Endothelial cell of umbilical vein (primary cell): ENCODE measurements around the gene SIRT5. TPM values are rescaled to one million over a fixed set of nuclear protein-coding genes. Genes with fewer than 3 reads are reported as not detected.

ENCODE experiments used
- BruUV-seq: library from RNA; stranded (reverse); fragments of 400-500 nt; replicated peaks from 2 replicates; lab custom pipeline; 2021; lab: Mats Ljungman, UMichigan
- CTCF ChIA-PET: fragments of 300-600, 350-600 bp; sonication (Branson Sonifier 250); formaldehyde crosslinking; loops from one replicate; lab custom pipeline; 2021; ENCODE audit warnings: antibody characterized with exemption, inconsistent platforms; lab: Charles Lee
- POLR2A ChIA-PET: fragments of 300-600, 350-600 bp; sonication (Branson Sonifier 250); formaldehyde crosslinking; loops from one replicate; lab custom pipeline; 2021; ENCODE audit warnings: antibody characterized with exemption, inconsistent platforms; lab: Charles Lee
- DNase-seq: peaks from one replicate; pipeline ENCODE4 v3.0.0-alpha.2; 2011; ENCODE audit warnings: low read depth, low spot score
- FAIRE-seq: peaks from 2 replicates; lab custom pipeline; 2011; peaks lifted over from hg19 to GRCh38; lab: Jason Lieb, UNC
- H2AFZ ChIP-seq: 2 replicates; pipeline ENCODE4 v1.6.0; 2012; ENCODE audit warnings: low read depth, low read length, control low read depth, inconsistent platforms
- H3K27ac ChIP-seq: 2 replicates; pipeline ENCODE4 v1.5.1; 2011; ENCODE audit warnings: low read depth, mild to moderate bottlenecking, control low read depth, low read length, moderate library complexity; ENCODE audit not compliant: insufficient read depth
- H3K27me3 ChIP-seq, 2 experiments: 2 replicates each; pipeline versions ENCODE4 v1.6.0 to v1.6.1; 2011; ENCODE audit warnings: low read length in 2 of 2, mixed read lengths in 1 of 2; ENCODE audit not compliant: control insufficient read depth in 2 of 2, insufficient read depth in 2 of 2
- H3K36me3 ChIP-seq, 2 experiments: 2 replicates in 1 of 2; 3 replicates in 1 of 2; pipeline ENCODE4 v1.5.1; 2011; ENCODE audit warnings: low read length in 2 of 2, mild to moderate bottlenecking in 1 of 2, moderate library complexity in 1 of 2; ENCODE audit not compliant: control insufficient read depth in 2 of 2, insufficient read depth in 2 of 2; ENCODE audit errors: extremely low read depth in 1 of 2
- H3K4me1 ChIP-seq: 3 replicates; pipeline ENCODE4 v1.5.1; 2011; ENCODE audit warnings: mild to moderate bottlenecking, low read length; ENCODE audit not compliant: control insufficient read depth, insufficient read depth; ENCODE audit errors: extremely low read depth
- H3K4me2 ChIP-seq: 2 replicates; pipeline ENCODE4 v1.6.1; 2011; ENCODE audit warnings: low read length, control low read depth, mixed read lengths; ENCODE audit not compliant: insufficient read depth
- H3K4me3 ChIP-seq, 3 experiments: fragments of 200-600 bp in 1 of 3; sonication (generic), shearing (Covaris generic) in 1 of 3; replicated peaks in 1 of 3; 2 replicates each; pipeline ENCODE4 v1.5.1; 2011 to 2016; ENCODE audit warnings: control low read depth in 3 of 3, low read length in 3 of 3, mild to moderate bottlenecking in 2 of 3, inconsistent platforms in 1 of 3, low read depth in 1 of 3, moderate library complexity in 1 of 3; ENCODE audit not compliant: insufficient read depth in 1 of 3
- H3K79me2 ChIP-seq: 2 replicates; pipeline ENCODE4 v1.6.0; 2012; ENCODE audit warnings: low read length, inconsistent platforms; ENCODE audit not compliant: control insufficient read depth, insufficient read depth
- H3K9ac ChIP-seq: replicated peaks from 2 replicates; pipeline ENCODE3; 2011; ENCODE audit warnings: low read length, control low read depth; ENCODE audit not compliant: insufficient read depth; ENCODE audit errors: extremely low read depth
- H3K9me1 ChIP-seq: replicated peaks from 3 replicates; pipeline ENCODE4 v1.6.0; 2011; ENCODE audit warnings: mild to moderate bottlenecking, low read length; ENCODE audit not compliant: control insufficient read depth, insufficient read depth; ENCODE audit errors: extremely low read depth
- H3K9me3 ChIP-seq: replicated peaks from 2 replicates; pipeline ENCODE4 v1.5.1; 2012; ENCODE audit warnings: low read length, inconsistent platforms; ENCODE audit not compliant: control insufficient read depth, insufficient read depth
- H4K20me1 ChIP-seq: replicated peaks from 2 replicates; pipeline ENCODE3; 2011; ENCODE audit warnings: mild to moderate bottlenecking, low read length; ENCODE audit not compliant: control insufficient read depth, insufficient read depth; ENCODE audit errors: extremely low read depth
- CTCF ChIP-seq, 2 donors: IDR thresholded peaks; 1 replicate in 1 of 2; 2 replicates in 1 of 2; pipeline ENCODE4 v1.5.1; 2011; ENCODE audit warnings: low read length in 2 of 2, mild to moderate bottlenecking in 2 of 2, moderate library complexity in 2 of 2, control low read depth in 1 of 2, inconsistent platforms in 1 of 2, low read depth in 1 of 2; ENCODE audit not compliant: insufficient read depth in 1 of 2; ENCODE audit errors: extremely low read depth in 1 of 2
- EZH2 ChIP-seq: IDR thresholded peaks from 2 replicates; pipeline ENCODE4 v1.6.1; 2012; ENCODE audit warnings: borderline replicate concordance, low read depth, mild to moderate bottlenecking, moderate library complexity, low read length, inconsistent platforms; ENCODE audit not compliant: severe bottlenecking
- FOS ChIP-seq: IDR thresholded peaks from 2 replicates; pipeline ENCODE4 v1.6.1; 2011; ENCODE audit warnings: mild to moderate bottlenecking, low read length, moderate library complexity, borderline replicate concordance; ENCODE audit not compliant: insufficient read depth
- GATA2 ChIP-seq: IDR thresholded peaks from 2 replicates; pipeline ENCODE4 v1.7.0; 2011; ENCODE audit warnings: low read depth, mild to moderate bottlenecking, moderate library complexity, mixed read lengths, low read length; ENCODE audit not compliant: insufficient read length, insufficient read depth
- JUN ChIP-seq: IDR thresholded peaks from 2 replicates; pipeline ENCODE4 v1.6.1; 2011; ENCODE audit warnings: borderline replicate concordance, low read depth; ENCODE audit not compliant: insufficient read length, insufficient read depth
- MAX ChIP-seq: IDR thresholded peaks from 2 replicates; pipeline ENCODE4 v1.6.1; 2011; ENCODE audit not compliant: insufficient read depth, insufficient read length
- MYC ChIP-seq: IDR thresholded peaks from one replicate; pipeline ENCODE4 v1.6.1; 2011; ENCODE audit warnings: mild to moderate bottlenecking, low read depth, low read length
- POLR2A ChIP-seq: IDR thresholded peaks from 2 replicates; pipeline ENCODE4 v1.6.1; 2012; ENCODE audit warnings: low read depth, mild to moderate bottlenecking, control low read depth, low read length
- POLR2AphosphoS5 ChIP-seq: IDR thresholded peaks from 2 replicates; pipeline ENCODE4 v1.6.1; 2012; ENCODE audit warnings: low read depth, mild to moderate bottlenecking, control low read depth, low read length, moderate library complexity; ENCODE audit not compliant: insufficient read depth
- dilution Hi-C: fragments of 300-500 bp; cut with MboI; formaldehyde crosslinking; loops from one replicate; pipeline ENCODE4 v1.15.0; 2019; ENCODE audit warnings: low sequenced_read_pairs; ENCODE audit not compliant: extremely low pct_ligation_motif_present
- intact Hi-C: fragments of 100-400 bp; cut with micrococcal nuclease; formaldehyde crosslinking; loops from one replicate; pipeline ENCODE4 v1.10.0; 2022
- polyA plus RNA-seq, 4 experiments: library from polyadenylated mRNA; depleted of rRNA in 3 of 4; stranded (reverse) in 3 of 4; unstranded in 1 of 4; fragments of >200 nt; gene quantifications; 2 replicates each; pipeline versions ENCODE4 v1.2.1 to v1.2.3, GENCODE V29; 2011 to 2012; ENCODE audit warnings: missing spikeins in 1 of 4
- total RNA-seq: library from RNA; stranded (reverse); gene quantifications from 2 replicates; pipeline ENCODE4 v1.2.3, GENCODE V29; 2021

SIRT5 gene
- total and polyA plus RNA-seq, 2 donors (not counting 3 experiments of a cell fraction or from before 2014, with no cell fraction given), result 4.7 to 7.2 TPM

- Histone ChIP-seq H2AFZ (no peak overlapping the region), H3K4me3 (no peak overlapping the region), H3K4me1 (peaks cover 13% of the 10 kb centered on the region), H3K9ac (no peak overlapping the region), H3K27ac (no peak overlapping the region), H3K9me3 (no peaks in the 10 kb centered on the region), H3K36me3 (peaks cover 2 to 3% of the 10 kb centered on the region in 2 experiments), H3K27me3 (no peaks in the 10 kb centered on the region), H4K20me1 (no peaks in the 10 kb centered on the region), H3K4me2 (no peak overlapping the region), H3K9me1 (no peaks in the 10 kb centered on the region), H3K79me2 (no peaks in the 10 kb centered on the region)
- dilution Hi-C loops (no loop called here), intact Hi-C loops (no loop called here)
- no peak for FAIRE-seq
- TF ChIP-seq MYC (no peak), JUN (no peak), EZH2 (no peak), POLR2AphosphoS5 (no peak), CTCF (IDR thresholded peaks at IDR 0.05; ENCODE audit: extremely low read depth in 1 of 2, insufficient read depth in 1 of 2, low read depth in 1 of 2, low read length in 2 of 2) (no peak), MAX (no peak), POLR2A (no peak), FOS (no peak), GATA2 (no peak)
- DNase-seq, result no peak
- CTCF ChIA-PET, result interaction anchor here (1.1 kb wide), 1 partner anchor 14 kb away, joined by 4 read pairs; no protein-coding TSS in a partner anchor
- no TSS peak for BruUV-seq
- POLR2A ChIA-PET, result no interaction called here
Measured at GRCh38 chr6:13638626-13639025, 64.2 kb downstream of the SIRT5 start.
